Left renal cortex interstitium (tissue), 4 donors: Measurements from ENCODE around the gene CDH8. TPM values are rescaled to one million over a fixed set of nuclear protein-coding genes. Genes with fewer than 3 reads are reported as not detected.

Source experiments
- DNase-seq, 4 donors: peaks; one replicate each; pipeline ENCODE4 v3.0.0-alpha.2; 2013; ENCODE audit warnings: low read depth in 4 of 4, low spot score in 2 of 4, missing footprints in 1 of 4
- polyA plus RNA-seq, 4 donors: library from polyadenylated mRNA; unstranded; fragments of 120-200 nt; gene quantifications; one replicate each; pipeline ENCODE4 v1.2.1, GENCODE V29; 2013; ENCODE audit not compliant: insufficient read length in 4 of 4

CDH8 gene
- polyA plus RNA-seq: 1 to 10 TPM; 3.5 to 5.8 (median 4.1) TPM

- no peak for DNase-seq
Observed at GRCh38 chr16:62036101-62036801, at the start of gene CDH8. Gene CDH8, minus strand, starts transcription at chr16:62036438. Its CDS starts 15,035 bp downstream, at chr16:62021403.

- no peak for DNase-seq
Observed at GRCh38 chr16:62079236-62079635, 43.0 kb upstream of the CDH8 start.

- no peak for DNase-seq
Observed at GRCh38 chr16:62077998-62078397, 41.8 kb upstream of the CDH8 start.

- no peak for DNase-seq
Observed at GRCh38 chr16:62076886-62077285, 40.6 kb upstream of the CDH8 start.

GRCh38 chr16:62068747-62069146 lies 32.5 kb upstream of the CDH8 start:
- no peak for DNase-seq

- no peak for DNase-seq
Observed at GRCh38 chr16:62067981-62068380, 31.7 kb upstream of the CDH8 start.

GRCh38 chr16:62067182-62067581 lies 30.9 kb upstream of the CDH8 start:
- no peak for DNase-seq

GRCh38 chr16:62066747-62067146 lies 30.5 kb upstream of the CDH8 start:
- DNase-seq: no peak

GRCh38 chr16:62064173-62064572 lies 27.9 kb upstream of the CDH8 start:
- DNase-seq: no peak

- no peak for DNase-seq
Observed at GRCh38 chr16:62060089-62060488, 23.9 kb upstream of the CDH8 start.

GRCh38 chr16:62059527-62059926 lies 23.3 kb upstream of the CDH8 start:
- DNase-seq: no peak

GRCh38 chr16:62058412-62058811 lies 22.2 kb upstream of the CDH8 start:
- no peak for DNase-seq

- DNase-seq: no peak
Observed at GRCh38 chr16:62051942-62052341, 15.7 kb upstream of the CDH8 start.

GRCh38 chr16:62050793-62051192 lies 14.6 kb upstream of the CDH8 start:
- no peak for DNase-seq

- DNase-seq: no peak
Observed at GRCh38 chr16:62046801-62047200, 10.6 kb upstream of the CDH8 start.

- no peak for DNase-seq
Observed at GRCh38 chr16:62041401-62041800, 5.2 kb upstream of the CDH8 start.

- no peak for DNase-seq
Observed at GRCh38 chr16:62038646-62039045, 2.4 kb upstream of the CDH8 start.

GRCh38 chr16:62038225-62038624 lies 2.0 kb upstream of the CDH8 start:
- no peak for DNase-seq

- DNase-seq: no peak
Observed at GRCh38 chr16:62036802-62037135, 531 bp upstream of the CDH8 start.

- no peak for DNase-seq
Observed at GRCh38 chr16:62035115-62036092, 834 bp downstream of the CDH8 start.

GRCh38 chr16:62034231-62035114 lies 1.8 kb downstream of the CDH8 start:
- no peak for DNase-seq
